HG02763 (cell line): ENCODE results near the gene LRMDA.

Source experiments
- ATAC-seq: cut with Tn5 transposase; IDR thresholded peaks from one replicate; pipeline ENCODE4 v1.9.1; 2021; ENCODE audit warnings: mild to moderate bottlenecking, moderate library complexity; ENCODE audit not compliant: unreplicated experiment

Gene LRMDA

GRCh38 chr10:75568450-75569130, 137.2 kb downstream of the LRMDA start:
- no peak for ATAC-seq

- no peak for ATAC-seq
Observed at GRCh38 chr10:75569506-75569905, 138.1 kb downstream of the LRMDA start.

GRCh38 chr10:75572478-75572877, 141.1 kb downstream of the LRMDA start:
- ATAC-seq = no peak

DNA sequence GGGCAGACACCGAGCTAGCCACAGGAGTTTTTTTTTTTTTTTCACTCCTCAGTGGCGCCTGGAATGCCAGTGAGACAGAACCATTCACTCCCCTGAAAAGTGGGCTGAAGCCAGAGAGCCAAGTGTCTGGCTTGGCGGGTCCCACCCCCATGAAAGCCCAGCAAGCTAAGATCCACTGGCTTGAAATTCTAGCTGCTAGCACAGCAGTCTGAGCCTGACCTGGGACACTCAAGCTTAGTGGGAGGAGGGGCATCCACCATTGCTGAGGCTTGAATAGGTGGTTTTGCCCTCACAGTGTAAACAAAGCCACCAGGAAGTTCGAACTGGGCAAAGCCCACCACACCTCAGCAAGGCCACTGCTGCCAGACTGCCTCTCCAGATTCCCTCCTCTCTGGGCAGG, 144.5 kb downstream of the LRMDA start:
- ATAC-seq = no peak

- ATAC-seq = no peak
Observed at GRCh38 chr10:75582102-75582501, 150.7 kb downstream of the LRMDA start.

- no peak for ATAC-seq
Observed at GRCh38 chr10:75585294-75585693, 153.9 kb downstream of the LRMDA start.

DNA sequence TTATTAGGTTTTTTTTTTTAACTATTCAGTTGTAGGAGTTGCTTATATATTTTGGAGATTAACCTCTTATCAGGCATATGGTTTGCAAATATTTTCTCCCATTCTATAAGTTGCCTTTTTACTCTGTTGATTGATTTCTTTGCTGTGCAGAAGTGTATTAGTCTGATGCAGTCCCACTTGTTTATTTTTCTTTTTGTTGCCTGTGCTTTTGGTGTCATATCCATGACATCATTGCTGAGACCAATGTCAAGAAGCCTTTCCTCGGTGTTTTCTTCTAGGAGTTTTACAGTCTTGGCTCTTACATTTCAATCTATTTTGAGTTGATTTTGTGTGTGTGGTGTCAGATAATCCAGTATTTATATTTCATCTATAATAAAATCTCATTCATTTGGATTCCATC, 155.4 kb downstream of the LRMDA start:
- ATAC-seq = no peak

GRCh38 chr10:75588031-75588430, 156.6 kb downstream of the LRMDA start:
- ATAC-seq = no peak

GRCh38 chr10:75589895-75590654, 158.7 kb downstream of the LRMDA start:
- ATAC-seq = no peak

DNA sequence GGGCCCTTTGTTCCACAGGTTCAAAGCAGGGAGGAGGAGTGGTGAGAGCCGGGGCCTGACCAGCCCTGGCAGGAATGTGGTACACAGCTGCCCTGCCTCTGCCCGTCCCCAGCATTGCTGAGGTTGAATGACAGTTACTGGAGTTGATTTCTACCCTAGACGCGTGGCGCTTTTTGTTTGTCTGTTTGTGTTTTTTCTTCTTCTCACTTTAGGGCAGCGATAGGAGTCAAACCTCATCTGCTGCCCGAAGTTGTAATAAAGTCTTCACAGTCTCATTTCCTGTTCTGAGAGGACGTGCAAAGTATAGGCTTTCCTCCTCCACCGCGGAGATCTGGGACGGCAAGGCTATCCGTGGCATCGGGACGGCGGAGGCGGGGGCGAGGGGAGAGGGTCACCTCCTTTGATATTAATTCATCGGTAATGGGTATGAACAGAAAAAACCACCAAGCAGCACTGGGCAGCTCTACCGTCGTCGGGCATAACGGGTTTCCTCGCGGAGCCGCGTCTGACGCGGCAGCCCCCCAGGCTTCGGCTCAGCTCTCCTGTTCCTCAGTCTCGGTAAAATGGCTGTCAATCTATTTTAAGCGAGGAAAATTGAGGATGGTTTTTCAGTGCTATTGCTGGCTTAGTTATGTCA, 160.8 kb downstream of the LRMDA start:
- no peak for ATAC-seq

DNA sequence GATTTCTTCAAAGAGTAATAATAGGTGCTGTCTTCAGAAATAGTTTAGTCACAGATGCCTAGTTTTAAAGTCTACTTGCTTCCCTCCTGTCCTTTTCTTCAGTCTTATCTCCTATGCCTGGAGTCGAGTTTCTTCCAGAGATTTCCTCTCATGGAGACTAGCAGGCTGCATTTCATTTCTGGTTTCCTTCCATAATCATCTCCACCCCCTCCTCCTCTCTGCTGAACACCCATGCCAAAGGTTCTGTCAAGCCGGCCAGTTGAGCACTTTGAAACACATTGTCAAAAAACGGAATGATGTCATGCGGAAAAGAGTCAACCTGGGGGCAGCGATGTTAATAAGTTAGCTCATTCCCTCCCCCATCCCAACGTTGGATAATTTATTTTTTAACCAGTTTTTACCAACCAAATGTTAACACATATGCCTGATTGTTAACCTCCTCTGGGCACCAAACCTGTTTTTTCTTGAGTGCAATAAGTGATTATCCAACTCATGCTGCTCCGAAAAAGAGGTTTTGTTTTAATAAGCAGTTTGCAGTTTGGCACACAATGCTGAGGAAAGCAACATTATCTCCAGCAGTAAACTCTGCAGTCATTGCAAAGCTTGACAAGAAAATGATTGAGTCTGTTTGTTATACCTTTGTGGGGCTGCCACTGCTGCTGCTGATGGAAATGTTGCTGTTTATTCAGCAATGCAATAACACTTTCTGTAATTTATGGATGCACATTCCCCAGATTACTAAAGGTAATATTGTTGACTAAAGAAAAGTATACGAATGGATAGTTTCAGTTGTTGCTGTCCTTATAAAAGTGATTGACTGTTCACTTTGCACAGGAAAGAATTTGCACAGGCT, 161.6 kb downstream of the LRMDA start:
- ATAC-seq = no peak

- ATAC-seq = no peak
Observed at GRCh38 chr10:75593692-75594556, 162.5 kb downstream of the LRMDA start.

DNA sequence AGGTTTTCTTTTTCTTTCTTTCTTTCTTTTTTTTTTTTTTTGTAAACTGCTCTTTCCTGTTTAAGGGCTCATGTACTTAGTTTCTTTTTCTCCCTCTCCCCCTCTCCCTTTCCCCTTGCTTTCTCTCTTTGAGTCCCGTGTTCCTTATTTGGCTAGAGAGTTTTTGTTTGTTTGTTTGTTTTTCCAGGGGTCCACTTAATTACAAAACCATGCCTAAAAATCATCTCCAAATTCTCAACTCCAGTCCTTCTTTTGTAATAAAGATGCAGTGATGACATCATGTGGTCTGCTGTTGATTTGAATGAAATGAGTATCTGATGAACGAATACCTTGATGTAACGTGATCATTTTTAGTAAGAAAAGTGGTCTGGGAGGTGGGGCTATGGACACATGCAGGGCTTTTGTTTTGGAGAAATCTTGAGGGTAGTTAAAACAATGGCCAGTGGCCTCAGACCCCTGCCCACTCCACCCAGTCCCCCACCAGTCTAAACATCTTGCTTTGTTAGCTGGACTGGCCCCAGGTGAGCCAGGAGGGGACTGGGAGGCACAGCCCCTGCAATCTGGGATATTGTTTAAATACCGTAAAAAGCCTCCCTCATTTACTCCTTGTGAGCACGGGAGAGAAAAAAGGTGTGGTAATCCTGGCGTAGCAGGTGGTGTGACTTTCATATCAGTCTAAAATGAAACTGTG, 165.7 kb downstream of the LRMDA start:
- no peak for ATAC-seq

- ATAC-seq = no peak
Observed at GRCh38 chr10:75597773-75598440, 166.5 kb downstream of the LRMDA start.

DNA sequence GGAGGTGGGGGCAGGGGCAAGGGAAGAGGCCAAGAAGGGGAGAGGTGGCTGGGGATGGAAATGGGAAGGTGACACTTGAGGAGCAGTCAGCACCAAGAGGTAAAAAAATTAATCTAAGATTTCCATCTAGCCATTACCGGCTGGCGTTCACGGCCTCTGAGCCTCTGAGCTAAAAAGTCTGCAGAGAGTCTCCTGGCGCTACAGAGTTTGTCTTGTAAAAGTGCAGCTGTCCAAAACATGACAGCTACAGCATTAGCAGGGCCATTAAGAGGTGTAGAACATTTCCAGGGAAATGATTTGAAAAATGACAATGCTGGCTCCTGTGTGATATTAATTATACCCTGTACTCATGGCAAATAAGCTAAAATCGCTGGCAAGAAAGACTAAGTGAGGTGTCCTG, 167.6 kb downstream of the LRMDA start:
- no peak for ATAC-seq

- no peak for ATAC-seq
Observed at GRCh38 chr10:75599875-75600648, 168.6 kb downstream of the LRMDA start.

GRCh38 chr10:75600833-75601232, 169.4 kb downstream of the LRMDA start:
- ATAC-seq = no peak

DNA sequence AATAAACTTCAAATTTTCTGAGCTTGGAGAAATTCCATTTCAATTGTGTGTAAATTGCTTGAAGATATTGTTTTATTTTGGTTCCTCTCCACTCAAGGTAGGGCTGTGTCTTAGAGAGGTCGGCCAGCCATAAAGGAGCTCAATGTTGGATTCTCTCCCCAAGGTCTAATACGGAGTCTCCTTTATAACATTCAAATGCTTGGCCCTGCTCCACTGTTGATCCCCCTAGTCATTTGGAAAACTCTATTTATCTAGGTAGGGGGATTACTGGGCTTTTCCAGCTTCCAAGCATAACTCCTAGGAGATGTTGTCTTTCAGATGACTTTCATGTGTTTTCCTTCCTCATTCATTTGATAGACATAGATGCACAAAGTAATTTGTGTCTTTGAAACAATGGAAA, 170.9 kb downstream of the LRMDA start:
- ATAC-seq = no peak
